HG02884 (cell line): Measurements from ENCODE around the gene MOCOS.
A peak's percentile ranks its signal among the peaks of the same experiment; 100 is the strongest.
"Not testable (repeated sequence)": the region's sequence is repeated elsewhere in the genome, so short reads cannot be mapped to it uniquely, and the experiment has no call there.

Source experiments
- ATAC-seq: cut with Tn5 transposase; IDR thresholded peaks from one replicate; pipeline ENCODE4 v1.9.1; 2021; ENCODE audit warnings: mild to moderate bottlenecking, moderate library complexity; ENCODE audit not compliant: unreplicated experiment

Gene MOCOS

GRCh38 chr18:36187193-36187825 is at the start of gene MOCOS:
Gene MOCOS, plus strand, starts transcription at chr18:36187497. Its CDS starts 43 bp downstream, at chr18:36187540.
- peak; percentile 67 for ATAC-seq

GRCh38 chr18:36139245-36139644 is 48.1 kb upstream of the MOCOS start:
- ATAC-seq = no peak

GRCh38 chr18:36141576-36141975 is 45.7 kb upstream of the MOCOS start:
- ATAC-seq = no peak

- ATAC-seq = no peak
Observed at GRCh38 chr18:36142751-36143150, 44.5 kb upstream of the MOCOS start.

- ATAC-seq = no peak
Observed at GRCh38 chr18:36143391-36143790, 43.9 kb upstream of the MOCOS start.

- peak; percentile 99 for ATAC-seq
Observed at GRCh38 chr18:36149514-36150289, 37.6 kb upstream of the MOCOS start.

GRCh38 chr18:36152781-36153180 is 34.5 kb upstream of the MOCOS start:
- ATAC-seq = no peak

GRCh38 chr18:36153203-36153602 is 34.1 kb upstream of the MOCOS start:
- ATAC-seq = no peak

GRCh38 chr18:36153771-36154170 is 33.5 kb upstream of the MOCOS start:
- no peak for ATAC-seq

- ATAC-seq = no peak
Observed at GRCh38 chr18:36155851-36156757, 31.2 kb upstream of the MOCOS start.

GRCh38 chr18:36157441-36157840 is 29.9 kb upstream of the MOCOS start:
- no peak for ATAC-seq

- peak; percentile 50 for ATAC-seq
Observed at GRCh38 chr18:36158266-36158867, 28.9 kb upstream of the MOCOS start.

GRCh38 chr18:36160959-36161371 is 26.3 kb upstream of the MOCOS start:
- ATAC-seq = no peak

- ATAC-seq = no peak
Observed at GRCh38 chr18:36162981-36163380, 24.3 kb upstream of the MOCOS start.

- no peak for ATAC-seq
Observed at GRCh38 chr18:36167692-36168218, 19.5 kb upstream of the MOCOS start.

- ATAC-seq = not testable (repeated sequence)
Observed at GRCh38 chr18:36168296-36168695, 19.0 kb upstream of the MOCOS start.

GRCh38 chr18:36169938-36170337 is 17.4 kb upstream of the MOCOS start:
- no peak for ATAC-seq

GRCh38 chr18:36175481-36175880 is 11.8 kb upstream of the MOCOS start:
- ATAC-seq = no peak

- no peak for ATAC-seq
Observed at GRCh38 chr18:36176177-36176584, 11.1 kb upstream of the MOCOS start.

GRCh38 chr18:36176711-36177110 is 10.6 kb upstream of the MOCOS start:
- no peak for ATAC-seq

GRCh38 chr18:36177913-36178312 is 9.4 kb upstream of the MOCOS start:
- no peak for ATAC-seq
